IMR-90 (cell line): ENCODE measurements around the gene WDR70. TPM values are rescaled to one million over a fixed set of nuclear protein-coding genes. Genes with fewer than 3 reads are reported as not detected.
"Not testable (repeated sequence)": the region's sequence is repeated elsewhere in the genome, so short reads cannot be mapped to it uniquely, and the experiment has no call there.

Experiments used
- ATAC-seq: fragments of 200-7000 bp; cut with Tn5 transposase; 2 replicates; pipeline ENCODE4 v1.9.1; 2020; ENCODE audit warnings: low read depth, mild to moderate bottlenecking, moderate library complexity
- BruUV-seq: library from RNA; stranded (reverse); fragments of 400-500 nt; replicated peaks from 2 replicates; lab custom pipeline; 2021; lab: Mats Ljungman, UMichigan
- CTCF ChIA-PET: fragments of 300-600 bp; formaldehyde crosslinking; extraction: SDS; loops from one replicate; lab custom pipeline; 2021; ENCODE audit warnings: antibody characterized with exemption; lab: Yijun Ruan, JAX
- POLR2A ChIA-PET: fragments of 300-600 bp; sonication (Branson Sonifier 250); formaldehyde crosslinking; loops from one replicate; lab custom pipeline; 2022; ENCODE audit warnings: antibody characterized with exemption; ENCODE audit not compliant: unreplicated experiment; lab: Charles Lee
- DNase-seq: peaks from one replicate; pipeline ENCODE4 v3.0.0; 2013
- H2AFZ ChIP-seq: replicated peaks from 2 replicates; pipeline ENCODE3; 2013; ENCODE audit warnings: low read length, mild to moderate bottlenecking; ENCODE audit not compliant: poor library complexity
- H2AK5ac ChIP-seq: 2 replicates; pipeline ENCODE4 v1.6.1; 2013; ENCODE audit warnings: low read depth, low read length, inconsistent platforms
- H2AK9ac ChIP-seq: replicated peaks from 2 replicates; pipeline ENCODE3; 2013; ENCODE audit warnings: mild to moderate bottlenecking, low read depth, low read length, moderate library complexity; ENCODE audit not compliant: poor library complexity
- H2BK120ac ChIP-seq: 2 replicates; pipeline ENCODE4 v1.6.1; 2013; ENCODE audit warnings: low read depth, low read length, inconsistent platforms
- H2BK15ac ChIP-seq: 3 replicates; pipeline ENCODE4 v1.6.1; 2013; ENCODE audit warnings: low read depth, low read length, inconsistent platforms
- H2BK20ac ChIP-seq: 2 replicates; pipeline ENCODE4 v1.6.1; 2013; ENCODE audit warnings: low read depth, mild to moderate bottlenecking, inconsistent platforms, low read length, moderate library complexity
- H2BK5ac ChIP-seq: 2 replicates; pipeline ENCODE4 v1.6.1; 2013; ENCODE audit warnings: mild to moderate bottlenecking, low read depth, low read length, inconsistent platforms; ENCODE audit not compliant: poor library complexity, severe bottlenecking
- H3K14ac ChIP-seq: replicated peaks from 2 replicates; pipeline ENCODE4 v1.6.1; 2013; ENCODE audit warnings: low read depth, low read length, inconsistent platforms
- H3K18ac ChIP-seq: 2 replicates; pipeline ENCODE4 v1.6.1; 2013; ENCODE audit warnings: low read depth, low read length, control low read depth
- H3K23ac ChIP-seq: 2 replicates; pipeline ENCODE4 v1.6.1; 2013; ENCODE audit warnings: low read depth, low read length, inconsistent platforms
- H3K27ac ChIP-seq: 2 replicates; pipeline ENCODE4 v1.5.1; 2013; ENCODE audit warnings: mild to moderate bottlenecking, control low read depth, low read length; ENCODE audit not compliant: insufficient read depth
- H3K27me3 ChIP-seq: 2 replicates; pipeline ENCODE4 v1.6.1; 2013; ENCODE audit warnings: low read length; ENCODE audit not compliant: control insufficient read depth, insufficient read depth
- H3K36me3 ChIP-seq: 2 replicates; pipeline ENCODE4 v1.6.1; 2013; ENCODE audit warnings: low read length, mixed read lengths; ENCODE audit not compliant: control insufficient read depth, insufficient read depth
- H3K4ac ChIP-seq: 2 replicates; pipeline ENCODE4 v1.6.1; 2013; ENCODE audit warnings: low read depth, low read length, inconsistent platforms
- H3K4me1 ChIP-seq: 2 replicates; pipeline ENCODE4 v1.6.1; 2013; ENCODE audit warnings: low read length, mixed read lengths; ENCODE audit not compliant: control insufficient read depth, insufficient read depth
- H3K4me2 ChIP-seq: 2 replicates; pipeline ENCODE4 v1.6.1; 2013; ENCODE audit warnings: low read depth, mild to moderate bottlenecking, control low read depth, low read length, moderate library complexity
- H3K4me3 ChIP-seq: 2 replicates; pipeline ENCODE4 v1.5.1; 2013; ENCODE audit warnings: low read depth, mild to moderate bottlenecking, control low read depth, low read length, moderate library complexity; ENCODE audit not compliant: insufficient read depth
- H3K56ac ChIP-seq: 2 replicates; pipeline ENCODE4 v1.6.1; 2013; ENCODE audit warnings: low read length, inconsistent platforms; ENCODE audit not compliant: insufficient read depth; ENCODE audit errors: extremely low read depth
- H3K79me1 ChIP-seq, 2 experiments: 2 replicates each; pipeline ENCODE4 v1.6.1; 2013; ENCODE audit warnings: low read length in 2 of 2, inconsistent platforms in 1 of 2, low read depth in 1 of 2
- H3K9ac ChIP-seq: 2 replicates; pipeline ENCODE4 v1.6.1; 2013; ENCODE audit warnings: low read depth, low read length, control low read depth
- H3K9me1 ChIP-seq: 2 replicates; pipeline ENCODE4 v1.6.1; 2013; ENCODE audit warnings: low read length, inconsistent platforms; ENCODE audit not compliant: insufficient read depth
- H3K9me3 ChIP-seq: 2 replicates; pipeline ENCODE4 v1.6.1; 2013; ENCODE audit warnings: low read length; ENCODE audit not compliant: control insufficient read depth, insufficient read depth
- H4K20me1 ChIP-seq: 2 replicates; pipeline ENCODE4 v1.6.1; 2013; ENCODE audit warnings: low read length, inconsistent platforms; ENCODE audit not compliant: insufficient read depth
- H4K5ac ChIP-seq: 2 replicates; pipeline ENCODE4 v1.6.1; 2013; ENCODE audit warnings: mild to moderate bottlenecking, low read depth, low read length, control low read depth
- H4K8ac ChIP-seq, 2 experiments: 2 replicates each; pipeline ENCODE4 v1.6.1; 2013; ENCODE audit warnings: low read depth in 2 of 2, low read length in 2 of 2, control low read depth in 1 of 2, inconsistent platforms in 1 of 2
- H4K91ac ChIP-seq: 2 replicates; pipeline ENCODE4 v1.6.1; 2013; ENCODE audit warnings: low read depth, low read length, inconsistent platforms; ENCODE audit not compliant: insufficient read depth
- WGBS, 2 experiments: methylation state at CpG; one replicate each; pipeline versions ENCODE4 v1.1.5 to v1.1.7; 2013; ENCODE audit warnings: missing lambda C conversion rate in 2 of 2; ENCODE audit not compliant: insufficient read length in 1 of 2; ENCODE audit errors: extremely low coverage in 2 of 2; 5-methylcytosine and 5-hydroxymethylcytosine counted together
- dilution Hi-C: fragments of 300-500 bp; cut with HindIII; formaldehyde crosslinking; loops from one replicate; pipeline ENCODE4 v1.14.3; 2018; ENCODE audit warnings: low sequenced_read_pairs; ENCODE audit not compliant: unreplicated experiment
- in situ Hi-C: fragments of 300-500 bp; cut with MboI; formaldehyde crosslinking; loops from 3 replicates; pipeline ENCODE4 v1.14.3; 2019; ENCODE audit warnings: low sequenced_read_pairs, inconsistent platforms, mixed read lengths
- intact Hi-C: fragments of 100-400 bp; cut with micrococcal nuclease; formaldehyde crosslinking; loops from 2 replicates; pipeline ENCODE4 v1.10.0; 2022
- polyA plus RNA-seq, 3 experiments: library from polyadenylated mRNA; depleted of rRNA; stranded (reverse); fragments of >200 nt; gene quantifications; 2 replicates each; pipeline ENCODE4 v1.2.3, GENCODE V29; 2012; ENCODE audit warnings: low replicate concordance in 1 of 3
- total RNA-seq: library from RNA; depleted of rRNA; stranded (reverse); fragments of >200 nt; gene quantifications from 2 replicates; pipeline ENCODE4 v1.2.3, GENCODE V29; 2012

The WDR70 gene
- total and polyA plus RNA-seq, 2 of the 4 experiments (the other 2 are of a cell fraction) = 16.7 to 29.9 TPM

DNA sequence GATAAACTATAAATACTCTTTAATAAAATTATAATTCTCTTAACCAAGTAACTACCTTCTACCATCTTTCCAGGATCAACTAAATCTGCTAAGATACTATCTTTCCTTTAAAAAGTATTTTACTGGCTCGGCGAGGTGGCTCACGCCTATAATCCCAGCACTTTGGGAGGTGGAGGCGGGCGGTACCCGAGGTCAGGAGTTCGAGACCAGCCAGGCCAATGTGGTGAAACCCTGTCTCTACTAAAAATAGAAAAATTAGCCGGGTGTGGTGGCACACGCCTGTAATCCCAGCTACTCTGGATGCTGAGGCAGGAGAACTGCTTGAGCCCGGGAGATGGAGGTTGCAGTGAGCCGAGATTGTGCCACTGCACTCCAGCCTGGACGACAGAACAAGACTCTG is 44.4 kb upstream of the WDR70 start:
- intact Hi-C loops, H3K18ac ChIP-seq, H2AK5ac ChIP-seq, dilution Hi-C loops, H2BK15ac ChIP-seq, H3K23ac ChIP-seq, H4K91ac ChIP-seq, H2BK5ac ChIP-seq, H2AK9ac ChIP-seq, in situ Hi-C loops, H3K27me3 ChIP-seq, H3K9me1 ChIP-seq, CTCF ChIA-PET, H3K4me1 ChIP-seq, H4K5ac ChIP-seq, H4K8ac ChIP-seq, H3K9me3 ChIP-seq, H3K27ac ChIP-seq, H3K9ac ChIP-seq, H2AFZ ChIP-seq, POLR2A ChIA-PET, ATAC-seq, H3K4me2 ChIP-seq, BruUV-seq, H4K20me1 ChIP-seq, H3K4me3 ChIP-seq, H2BK20ac ChIP-seq, H2BK120ac ChIP-seq, DNase-seq, H3K56ac ChIP-seq, H3K4ac ChIP-seq, H3K14ac ChIP-seq, H3K79me1 ChIP-seq: not testable (repeated sequence)
- peaks cover 36% of the 10 kb centered on the region for H3K36me3 ChIP-seq
- WGBS, 2 experiments = 97% methylated on average over 6 of the region's 12 CpGs; no CpG with 5 or more reads in 1 of the 2 experiments

DNA sequence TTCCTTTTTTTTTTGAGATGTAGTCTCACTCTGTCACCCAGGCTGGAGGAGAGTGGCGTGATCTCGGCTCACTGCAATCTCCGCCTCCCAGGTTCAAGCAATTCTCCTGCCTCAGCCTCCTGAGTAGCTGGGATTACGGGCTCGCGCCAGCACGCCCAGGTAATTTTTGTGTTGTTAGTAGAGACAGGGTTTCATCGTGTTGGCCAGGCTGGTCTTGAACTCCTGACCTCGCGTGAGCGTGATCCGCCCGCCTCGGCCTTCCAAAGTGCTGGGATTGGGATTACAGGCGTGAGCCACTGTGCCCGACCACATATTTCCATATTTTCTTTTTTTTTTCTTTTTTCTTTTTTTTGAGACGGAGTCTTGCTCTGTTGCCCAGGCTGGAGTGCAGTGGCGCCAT is 36.4 kb upstream of the WDR70 start:
- ATAC-seq, H3K4ac ChIP-seq, CTCF ChIA-PET, H3K4me2 ChIP-seq, intact Hi-C loops, H3K56ac ChIP-seq, H4K20me1 ChIP-seq, H2BK120ac ChIP-seq, H3K9ac ChIP-seq, H2AK5ac ChIP-seq, H3K23ac ChIP-seq, H2BK15ac ChIP-seq, BruUV-seq, H3K9me3 ChIP-seq, H3K4me3 ChIP-seq, H3K9me1 ChIP-seq, in situ Hi-C loops, dilution Hi-C loops, H4K91ac ChIP-seq, H3K79me1 ChIP-seq, H4K5ac ChIP-seq, H2AFZ ChIP-seq, H3K4me1 ChIP-seq, H3K27ac ChIP-seq, POLR2A ChIA-PET, H2BK20ac ChIP-seq, H3K14ac ChIP-seq, H3K27me3 ChIP-seq, DNase-seq, H2AK9ac ChIP-seq, H3K18ac ChIP-seq, H2BK5ac ChIP-seq, H4K8ac ChIP-seq: not testable (repeated sequence)
- H3K36me3 ChIP-seq = peaks cover 46% of the 10 kb centered on the region
- 100% methylated on average over 6 of the region's 18 CpGs; no CpG with 5 or more reads in 1 of the 2 experiments for WGBS, 2 experiments
